HG02938 (cell line): ENCODE measurements around the gene TXK.

ENCODE experiments used
- ATAC-seq: cut with Tn5 transposase; IDR thresholded peaks from one replicate; pipeline ENCODE4 v1.9.1; 2021; ENCODE audit warnings: mild to moderate bottlenecking, moderate library complexity; ENCODE audit not compliant: unreplicated experiment

The TXK gene

DNA sequence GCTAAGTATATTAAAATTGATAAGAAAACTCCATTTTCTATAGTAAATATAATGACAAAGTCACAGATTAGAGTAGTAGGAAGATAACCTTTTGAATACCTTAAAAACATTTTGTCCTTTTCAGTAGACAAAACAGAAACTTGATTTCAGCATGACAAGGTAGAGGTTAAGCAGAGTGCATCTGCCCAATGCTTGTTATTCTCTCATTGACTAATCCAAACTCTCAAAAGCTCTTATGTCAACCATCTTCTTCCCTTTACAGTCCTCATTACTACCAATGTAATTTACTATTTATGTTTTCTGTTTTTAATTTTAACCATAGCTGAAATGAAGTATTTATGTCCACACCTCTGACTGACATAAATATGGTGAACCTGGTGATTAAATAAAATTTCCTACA lies 106.4 kb downstream of the TXK start:
- peak; percentile 79 for ATAC-seq

DNA sequence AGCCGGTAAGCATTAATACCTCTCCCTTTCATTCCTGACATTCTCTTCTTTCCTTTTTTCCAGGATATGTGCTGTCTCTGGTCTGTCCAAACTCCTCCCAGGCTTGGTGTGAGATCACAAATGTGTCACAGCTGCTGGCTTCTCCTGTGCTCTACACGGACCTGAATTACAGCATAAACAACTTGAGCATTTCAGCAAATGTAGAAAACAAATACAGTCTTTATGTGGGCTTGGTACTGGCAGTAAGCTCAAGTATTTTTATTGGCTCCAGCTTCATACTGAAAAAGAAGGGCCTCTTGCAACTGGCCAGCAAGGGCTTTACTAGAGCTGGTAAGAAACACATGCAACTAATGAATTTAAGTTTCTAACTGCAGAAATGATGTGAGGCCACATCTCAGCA lies 109.0 kb downstream of the TXK start:
- no peak for ATAC-seq

DNA sequence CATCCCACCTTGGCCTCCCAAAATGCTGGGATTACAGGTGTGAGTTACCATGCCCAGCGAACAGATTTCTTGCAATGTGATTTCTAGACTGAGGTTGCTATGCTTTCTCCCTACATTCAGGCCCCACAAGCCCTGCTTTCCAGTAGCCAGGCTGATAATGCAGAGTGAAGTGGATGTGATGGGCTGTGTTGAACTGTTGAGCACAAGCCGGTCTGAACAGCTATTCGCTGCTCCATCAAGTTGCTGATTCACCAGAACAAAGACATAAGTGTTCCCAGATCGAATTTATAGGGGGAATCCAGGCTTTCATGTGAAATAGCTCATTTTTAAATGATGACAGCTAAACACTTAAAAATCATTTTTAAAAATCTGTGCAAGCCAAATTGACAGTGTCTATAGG lies 109.5 kb downstream of the TXK start:
- ATAC-seq: no peak

DNA sequence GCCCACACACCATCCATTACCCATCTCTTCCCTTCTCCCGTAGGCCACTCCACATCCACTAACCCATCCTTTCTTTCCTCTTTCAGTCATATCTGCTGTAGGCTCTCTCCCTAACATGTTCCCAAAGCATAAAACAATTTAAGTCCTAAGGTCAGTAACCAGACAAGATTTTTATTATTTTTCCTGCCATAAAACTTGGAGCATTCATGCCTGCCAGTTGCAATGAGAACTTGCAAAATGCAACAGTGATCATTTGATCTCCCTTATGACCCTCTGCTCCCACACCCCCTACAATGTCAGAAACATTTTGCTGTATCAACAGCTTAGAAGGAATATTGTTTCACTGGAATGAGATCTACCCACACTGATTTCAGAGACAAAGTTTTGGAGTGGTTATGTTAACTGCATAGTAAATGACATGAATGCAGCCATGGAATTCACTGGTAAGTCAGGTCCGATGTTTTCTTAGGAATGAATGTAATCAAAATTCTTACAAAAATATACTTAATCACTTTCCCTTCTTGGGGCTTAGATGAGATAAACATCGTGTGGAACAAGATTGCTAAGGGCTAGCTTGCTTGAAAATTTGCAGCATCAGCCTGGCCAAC lies 111.8 kb downstream of the TXK start:
- no peak for ATAC-seq

DNA sequence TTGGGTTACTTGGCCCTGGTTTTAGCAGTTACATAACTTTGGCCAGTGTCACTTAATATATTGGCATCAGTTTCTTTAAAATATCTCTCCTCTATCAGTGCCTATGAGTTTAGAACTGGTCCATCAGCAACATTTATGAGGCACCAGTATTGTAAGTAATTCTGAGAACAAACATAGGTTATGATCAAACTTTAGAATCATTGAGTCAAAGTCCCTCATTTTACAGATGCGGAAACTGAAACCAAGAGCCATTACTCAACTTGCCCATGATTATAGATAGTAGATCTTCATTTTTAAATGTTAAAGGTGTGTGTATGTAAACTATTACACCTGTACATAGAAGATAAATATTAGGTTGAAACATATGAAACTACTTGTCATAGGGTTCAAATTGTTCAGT lies 113.0 kb downstream of the TXK start:
- no peak for ATAC-seq

DNA sequence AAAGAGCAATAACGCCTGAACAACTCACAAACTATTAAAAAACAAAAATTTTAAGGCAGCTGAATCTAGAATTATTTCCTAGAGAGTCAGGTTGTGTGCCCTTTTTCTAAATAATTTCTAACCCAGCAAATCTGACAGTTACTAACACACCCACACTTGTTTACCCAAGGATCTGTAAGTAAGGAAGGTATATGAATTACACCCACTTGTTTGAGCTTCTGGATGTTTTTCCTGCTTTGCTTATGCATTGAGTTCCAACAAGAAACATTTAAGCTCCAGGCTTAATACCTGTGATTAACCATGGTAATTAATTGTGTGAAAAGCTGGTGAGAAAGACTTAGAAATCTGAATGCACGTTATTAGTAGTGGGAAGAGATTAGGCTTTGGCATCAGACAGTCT lies 115.9 kb downstream of the TXK start:
- ATAC-seq: no peak

DNA sequence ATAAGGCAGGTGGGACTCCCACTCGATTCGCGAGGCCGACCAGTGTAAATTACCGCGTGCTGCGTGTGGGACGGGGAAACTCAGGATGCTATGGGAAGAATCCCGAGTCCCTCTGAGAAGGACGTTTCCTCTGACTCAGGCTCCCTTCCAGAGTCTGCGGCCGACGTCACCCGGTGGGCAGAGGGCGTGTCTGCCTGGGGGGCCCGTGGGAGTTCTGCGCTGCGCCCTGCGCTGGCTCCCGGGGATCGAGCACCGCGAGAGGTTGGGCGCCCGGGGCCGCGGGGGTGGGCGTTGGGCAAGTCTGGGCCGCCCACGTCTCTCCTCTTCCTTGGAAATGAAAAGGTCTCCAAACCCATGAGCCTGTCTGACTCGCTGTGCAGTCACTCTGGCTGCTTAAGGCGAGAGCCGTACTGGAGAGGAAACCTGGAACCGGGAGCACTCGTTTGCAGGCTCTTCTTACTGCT lies 116.9 kb downstream of the TXK start:
- ATAC-seq: peak; percentile 6
